Tongue (tissue), 2 donors: ENCODE data around the gene NDUFA1. TPM values are rescaled to one million over a fixed set of nuclear protein-coding genes. Genes with fewer than 3 reads are reported as not detected.
"Not testable (repeated sequence)": the region's sequence is repeated elsewhere in the genome, so short reads cannot be mapped to it uniquely, and the experiment has no call there.

Experiments used
- DNase-seq: peaks from one replicate; pipeline ENCODE4 v3.0.0-alpha.2; 2015
- total RNA-seq: library from RNA; depleted of rRNA; stranded (reverse); fragments of >200 nt; gene quantifications from one replicate; pipeline ENCODE4 v1.2.3, GENCODE V29; 2014

The NDUFA1 gene
- 47.7 TPM for total RNA-seq

DNA sequence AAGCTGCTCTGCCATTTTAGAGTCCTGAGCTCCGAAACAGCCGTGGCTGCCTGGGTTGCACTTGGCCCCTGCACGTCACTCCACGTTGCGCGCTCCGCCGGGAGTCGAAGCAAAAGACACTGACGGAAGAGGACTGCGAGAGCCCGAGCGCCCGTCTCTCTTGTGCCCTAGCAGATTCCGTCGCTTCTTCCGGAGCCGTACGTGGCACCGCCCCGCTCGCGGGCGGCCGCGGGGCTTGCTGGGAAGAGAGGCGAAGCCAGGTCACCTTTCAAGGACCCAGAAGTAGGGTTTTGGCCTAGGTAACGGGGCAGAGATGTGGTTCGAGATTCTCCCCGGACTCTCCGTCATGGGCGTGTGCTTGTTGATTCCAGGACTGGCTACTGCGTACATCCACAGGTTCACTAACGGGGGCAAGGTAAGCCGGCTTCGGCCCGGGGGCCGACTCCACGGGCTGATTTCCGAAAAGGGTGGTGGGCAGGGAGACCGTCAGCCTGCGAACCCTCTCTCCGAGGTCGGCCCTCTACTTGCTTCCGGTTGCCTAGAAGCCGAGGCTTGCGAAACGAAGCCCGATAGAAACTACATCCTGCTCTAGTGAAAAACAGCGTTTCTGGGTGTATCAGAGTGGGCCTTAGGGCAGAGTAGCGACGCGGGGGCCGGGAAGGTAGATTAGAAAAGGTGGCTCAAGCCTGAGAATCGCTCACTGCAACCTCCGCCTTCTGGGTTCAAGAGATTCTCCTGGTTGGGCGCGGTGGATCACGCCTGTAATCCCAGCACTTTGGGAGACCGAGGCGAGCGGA, at the start of gene NDUFA1, which contains the start of gene RNF113A:
TSS of gene NDUFA1 (plus strand) at position 234 of the 797 bp plus-strand sequence. CDS start at position 314, 80 bp downstream.
TSS of gene RNF113A (minus strand) at position 135 of the 797 bp plus-strand sequence. CDS start at position 15, 120 bp downstream.
- peak; percentile 91 for DNase-seq

- DNase-seq: not testable (repeated sequence)
Measured at GRCh38 chrX:119824221-119824620, 47.4 kb upstream of the NDUFA1 start.

DNA sequence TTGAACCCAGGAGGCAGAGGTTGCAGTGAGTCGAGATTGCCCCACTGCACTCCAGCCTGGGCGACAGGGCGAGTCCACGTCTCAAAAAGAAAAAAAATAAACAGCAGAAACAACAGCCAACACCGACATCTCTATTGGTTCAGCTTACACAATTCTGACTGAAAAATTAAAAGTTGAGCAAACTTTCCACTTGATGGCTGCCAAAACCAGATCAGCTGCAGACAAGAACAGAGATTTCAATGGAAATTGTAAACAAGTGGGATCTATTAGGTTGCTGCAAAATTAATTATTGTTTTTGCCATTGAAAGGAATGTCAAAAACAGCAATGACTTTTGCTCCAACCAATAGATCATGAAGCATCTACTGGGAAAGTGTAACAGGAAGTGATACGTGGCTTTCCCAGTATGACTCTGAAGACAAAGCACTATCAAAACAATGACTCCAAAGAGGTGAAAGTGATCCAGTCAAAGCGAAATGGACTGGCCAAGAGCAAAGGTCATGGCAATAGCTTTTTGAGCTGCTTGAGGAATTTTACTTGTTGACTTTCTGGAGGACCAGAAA, 45.2 kb upstream of the NDUFA1 start:
- no peak for DNase-seq

DNA sequence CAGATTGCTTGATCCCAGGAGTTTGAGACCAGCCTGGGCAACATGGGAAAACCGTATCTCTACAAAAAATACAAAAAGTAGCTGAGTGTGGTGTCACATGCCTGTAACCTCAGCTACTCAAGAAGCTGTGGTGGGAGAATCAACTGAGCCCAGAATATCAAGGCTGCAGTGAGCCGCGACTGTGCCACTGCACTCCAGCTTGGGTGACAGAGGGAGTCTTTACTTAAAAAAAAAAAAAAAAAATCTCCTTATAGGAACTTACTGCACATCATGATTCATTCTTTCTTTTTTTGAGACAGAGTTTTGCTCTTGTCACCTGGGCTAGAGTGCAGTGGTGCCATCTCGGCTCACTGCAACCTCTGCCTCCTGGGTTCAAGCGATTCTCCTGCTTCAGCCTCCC, 43.2 kb upstream of the NDUFA1 start:
- DNase-seq: no peak

- DNase-seq: no peak
Measured at GRCh38 chrX:119833905-119834304, 37.7 kb upstream of the NDUFA1 start.

- DNase-seq: peak; percentile 97
Measured at GRCh38 chrX:119852382-119853353, 19.0 kb upstream of the NDUFA1 start, which contains the start of gene UPF3B. UPF3B (minus strand) TSS chrX:119852963; CDS start chrX:119852928, 35 bp downstream.

DNA sequence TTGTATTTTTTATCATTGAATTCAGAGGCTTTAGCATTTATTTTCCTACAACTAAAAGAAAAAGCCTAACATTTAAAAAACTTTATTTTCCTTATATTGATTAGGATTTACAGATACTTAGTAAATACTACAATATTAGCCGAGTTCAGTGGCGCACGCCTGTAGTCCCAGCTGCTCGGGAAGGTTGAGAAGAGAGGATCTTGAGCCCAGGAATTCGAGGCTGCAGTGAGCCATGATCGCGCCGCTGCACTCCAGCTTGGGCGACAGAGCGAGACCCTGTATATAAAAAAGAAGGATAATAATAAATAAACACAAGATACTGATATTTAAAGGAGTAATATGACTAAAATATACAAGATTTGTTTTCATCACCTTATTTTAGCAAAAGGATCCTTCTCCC, 18.2 kb upstream of the NDUFA1 start:
- no peak for DNase-seq

DNA sequence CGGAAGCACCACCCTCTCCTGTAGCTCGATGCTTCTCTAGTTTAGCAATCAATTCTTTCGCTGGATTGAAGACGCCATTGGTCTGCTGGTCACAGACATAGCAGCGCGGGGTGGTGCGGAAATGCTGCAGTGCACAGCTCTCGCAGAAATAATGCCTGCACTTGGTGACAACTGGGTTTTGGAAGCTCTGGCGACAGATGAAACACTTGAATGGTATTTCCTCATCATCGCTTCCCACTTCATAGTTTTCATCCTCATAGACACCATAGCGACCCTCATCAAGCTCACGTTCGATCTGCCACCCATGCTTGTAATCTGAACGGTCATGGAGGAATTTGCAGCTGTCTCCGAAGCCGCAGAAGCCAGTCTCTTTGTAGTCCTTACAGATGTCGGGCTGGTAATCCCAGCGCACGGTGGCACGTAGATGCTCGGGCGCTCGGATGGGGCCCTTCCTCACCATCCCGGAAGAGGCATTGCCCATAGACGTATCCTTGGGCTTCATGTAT, 953 bp upstream of the NDUFA1 start:
- peak; percentile 50 for DNase-seq

DNA sequence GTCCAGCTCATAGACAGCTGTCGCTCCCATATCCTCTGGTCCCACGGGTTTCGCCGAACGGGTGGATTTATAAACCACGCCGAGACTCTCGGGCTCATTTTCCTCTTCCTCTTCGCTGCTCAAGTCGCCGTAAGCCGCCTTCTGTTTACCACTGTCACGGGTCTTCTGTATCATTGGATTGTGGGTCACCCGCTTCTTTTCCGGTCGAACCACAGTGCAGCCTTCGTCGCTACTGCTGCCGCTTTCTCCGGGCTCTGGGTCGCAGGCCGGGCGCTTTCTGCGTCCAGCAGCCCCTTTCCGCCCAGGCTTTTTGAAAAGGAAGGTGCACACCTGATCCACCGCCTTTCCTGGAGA, 410 bp upstream of the NDUFA1 start:
- DNase-seq: peak; percentile 24

- DNase-seq: no peak
Measured at GRCh38 chrX:119878740-119879139, 7.1 kb downstream of the NDUFA1 start.

DNA sequence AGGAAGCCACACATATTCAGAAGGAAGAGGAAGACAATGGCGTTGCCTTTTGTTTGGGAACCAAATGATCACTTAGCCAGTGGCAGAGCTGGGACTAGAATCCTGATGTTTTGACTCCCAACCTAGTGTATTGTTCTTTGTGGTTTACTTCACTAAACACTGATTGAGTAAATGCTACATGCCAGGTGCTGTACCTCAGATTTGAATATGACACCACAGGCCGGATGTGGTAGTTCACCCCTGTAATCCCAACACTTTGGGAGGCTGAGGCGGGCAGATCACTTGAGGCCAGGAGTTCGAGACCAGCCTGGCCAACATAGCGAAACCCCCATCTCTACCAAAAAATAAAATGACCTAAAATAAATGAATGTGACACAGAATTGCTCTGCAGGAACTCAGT, 8.4 kb downstream of the NDUFA1 start:
- DNase-seq: no peak

- peak; percentile 41 for DNase-seq
Measured at GRCh38 chrX:119880552-119881437, 9.2 kb downstream of the NDUFA1 start.

- DNase-seq: no peak
Measured at GRCh38 chrX:119885554-119886428, 14.2 kb downstream of the NDUFA1 start.

GRCh38 chrX:119887721-119888425, 16.2 kb downstream of the NDUFA1 start:
- DNase-seq: peak; percentile 54

GRCh38 chrX:119890626-119891025, 19.0 kb downstream of the NDUFA1 start:
- not testable (repeated sequence) for DNase-seq

DNA sequence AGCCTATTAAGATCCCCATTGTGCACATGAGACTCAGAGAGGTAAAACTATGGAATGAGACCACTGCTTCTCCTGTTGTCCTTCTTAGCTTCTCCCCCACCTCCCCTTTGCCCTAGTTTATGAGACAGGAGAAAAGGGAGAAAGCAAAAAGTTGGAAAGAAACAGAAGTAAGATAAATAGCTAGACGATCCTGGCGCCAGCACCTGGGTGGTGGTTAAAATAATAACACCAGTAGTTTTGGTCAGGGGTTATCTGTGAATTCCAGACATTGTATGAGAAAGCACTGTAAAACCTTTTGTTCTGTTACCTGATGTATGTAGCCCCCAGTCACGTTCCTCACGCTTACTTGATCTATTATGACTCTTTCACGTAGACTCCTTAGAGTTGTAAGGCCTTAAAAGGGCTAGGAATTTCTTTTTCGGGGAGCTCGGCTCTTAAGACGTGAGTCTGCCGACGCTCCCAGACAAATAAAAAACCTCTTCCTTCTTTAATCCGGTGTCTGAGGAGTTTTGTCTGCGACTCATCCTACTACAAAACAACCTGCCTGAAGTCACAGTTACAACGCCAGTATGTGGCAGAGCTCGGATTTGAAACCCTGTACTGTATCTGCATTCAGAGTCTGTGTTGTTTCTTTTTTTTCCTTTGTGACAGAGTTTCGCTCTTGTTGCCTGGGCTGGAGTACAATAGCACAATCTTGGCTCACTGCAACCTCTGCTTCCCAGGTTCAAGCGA, 20.5 kb downstream of the NDUFA1 start:
- not testable (repeated sequence) for DNase-seq

- DNase-seq: peak; percentile 5
Measured at GRCh38 chrX:119895843-119896326, 24.3 kb downstream of the NDUFA1 start, which contains the start of gene AKAP14. AKAP14 (plus strand) TSS chrX:119895893; CDS start chrX:119903224, 7,331 bp downstream.

DNA sequence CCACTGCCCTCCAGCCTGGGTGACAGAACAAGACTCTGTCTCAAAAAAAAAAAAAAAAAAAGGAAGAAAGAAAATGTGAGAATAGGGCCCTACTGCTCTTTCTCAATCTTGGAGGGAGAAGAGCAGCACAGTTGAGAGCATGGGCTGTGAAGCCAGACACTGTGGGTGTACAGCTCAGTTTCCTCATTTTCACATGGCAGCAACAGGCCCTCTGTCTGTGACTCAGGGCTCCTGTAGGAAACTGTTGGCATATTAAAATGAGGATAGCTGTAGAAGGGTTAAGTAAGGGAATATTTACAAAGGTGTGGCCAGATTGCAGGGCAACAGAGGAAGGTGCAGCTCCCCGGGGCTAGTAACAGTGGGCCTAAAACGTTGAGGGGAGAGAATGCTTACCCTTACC, 27.5 kb downstream of the NDUFA1 start:
- DNase-seq: no peak
